GM12874 (cell line): ENCODE measurements around the gene SHMT2.

ENCODE experiments used
- CTCF ChIP-seq: IDR thresholded peaks from 2 replicates; pipeline ENCODE4 v1.5.1; 2011; ENCODE audit warnings: low read depth, mild to moderate bottlenecking, control low read depth, low read length, moderate library complexity; ENCODE audit not compliant: insufficient read depth

SHMT2 gene

GRCh38 chr12:57260366-57260765 is 30.9 kb downstream of the SHMT2 start:
- TF ChIP-seq CTCF: no peak

- no peak for TF ChIP-seq CTCF
Measured at GRCh38 chr12:57261428-57261865, 31.9 kb downstream of the SHMT2 start.

- TF ChIP-seq CTCF: no peak
Measured at GRCh38 chr12:57262126-57262822, 32.8 kb downstream of the SHMT2 start.

- no peak for TF ChIP-seq CTCF
Measured at GRCh38 chr12:57263096-57263495, 33.6 kb downstream of the SHMT2 start.

- no peak for TF ChIP-seq CTCF
Measured at GRCh38 chr12:57266681-57267080, 37.2 kb downstream of the SHMT2 start.

- no peak for TF ChIP-seq CTCF
Measured at GRCh38 chr12:57268264-57268663, 38.8 kb downstream of the SHMT2 start.

- TF ChIP-seq CTCF: no peak
Measured at GRCh38 chr12:57270966-57271470, 41.5 kb downstream of the SHMT2 start.
